GM21526 (cell line): Measurements from ENCODE around the gene ACTL9.
"Not testable (repeated sequence)": the region's sequence is repeated elsewhere in the genome, so short reads cannot be mapped to it uniquely, and the experiment has no call there.

ENCODE experiments used
- ATAC-seq: cut with Tn5 transposase; IDR thresholded peaks from one replicate; pipeline ENCODE4 v1.9.1; 2021; ENCODE audit warnings: moderate library complexity; ENCODE audit not compliant: unreplicated experiment, low FRiP score

ACTL9 gene, protein sequence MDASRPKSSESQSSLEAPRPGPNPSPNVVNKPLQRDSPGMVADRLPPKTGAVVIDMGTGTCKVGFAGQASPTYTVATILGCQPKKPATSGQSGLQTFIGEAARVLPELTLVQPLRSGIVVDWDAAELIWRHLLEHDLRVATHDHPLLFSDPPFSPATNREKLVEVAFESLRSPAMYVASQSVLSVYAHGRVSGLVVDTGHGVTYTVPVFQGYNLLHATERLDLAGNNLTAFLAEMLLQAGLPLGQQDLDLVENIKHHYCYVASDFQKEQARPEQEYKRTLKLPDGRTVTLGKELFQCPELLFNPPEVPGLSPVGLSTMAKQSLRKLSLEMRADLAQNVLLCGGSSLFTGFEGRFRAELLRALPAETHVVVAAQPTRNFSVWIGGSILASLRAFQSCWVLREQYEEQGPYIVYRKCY

DNA sequence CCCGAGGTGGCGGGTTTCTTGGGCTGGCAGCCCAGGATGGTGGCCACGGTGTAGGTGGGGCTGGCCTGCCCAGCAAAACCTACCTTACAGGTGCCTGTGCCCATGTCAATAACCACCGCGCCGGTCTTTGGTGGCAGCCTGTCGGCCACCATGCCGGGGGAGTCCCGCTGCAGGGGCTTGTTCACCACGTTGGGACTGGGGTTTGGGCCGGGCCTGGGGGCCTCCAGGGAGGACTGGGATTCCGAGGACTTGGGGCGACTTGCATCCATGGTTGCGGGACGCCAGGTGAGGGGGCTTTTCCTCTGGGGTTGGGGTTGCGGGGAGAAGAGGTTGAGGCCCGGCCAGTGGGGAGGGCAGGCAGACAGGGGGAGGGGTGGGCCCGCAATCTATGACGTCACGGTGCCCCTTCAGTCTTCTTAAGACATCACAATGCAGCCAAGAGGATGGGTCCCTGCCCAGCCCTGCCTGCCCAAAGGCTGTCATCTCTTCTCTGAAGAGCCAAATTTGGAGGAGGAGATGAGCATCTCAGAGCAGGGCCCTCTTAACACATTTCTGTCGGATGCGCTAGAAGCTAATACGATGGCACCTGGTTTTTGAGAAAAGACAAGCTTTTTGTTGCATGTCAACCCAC lies at the start of gene ACTL9:
TSS of gene ACTL9 (minus strand) at position 363 of the 631 bp plus-strand sequence. CDS start at position 269, 94 bp downstream.
- ATAC-seq = no peak

DNA sequence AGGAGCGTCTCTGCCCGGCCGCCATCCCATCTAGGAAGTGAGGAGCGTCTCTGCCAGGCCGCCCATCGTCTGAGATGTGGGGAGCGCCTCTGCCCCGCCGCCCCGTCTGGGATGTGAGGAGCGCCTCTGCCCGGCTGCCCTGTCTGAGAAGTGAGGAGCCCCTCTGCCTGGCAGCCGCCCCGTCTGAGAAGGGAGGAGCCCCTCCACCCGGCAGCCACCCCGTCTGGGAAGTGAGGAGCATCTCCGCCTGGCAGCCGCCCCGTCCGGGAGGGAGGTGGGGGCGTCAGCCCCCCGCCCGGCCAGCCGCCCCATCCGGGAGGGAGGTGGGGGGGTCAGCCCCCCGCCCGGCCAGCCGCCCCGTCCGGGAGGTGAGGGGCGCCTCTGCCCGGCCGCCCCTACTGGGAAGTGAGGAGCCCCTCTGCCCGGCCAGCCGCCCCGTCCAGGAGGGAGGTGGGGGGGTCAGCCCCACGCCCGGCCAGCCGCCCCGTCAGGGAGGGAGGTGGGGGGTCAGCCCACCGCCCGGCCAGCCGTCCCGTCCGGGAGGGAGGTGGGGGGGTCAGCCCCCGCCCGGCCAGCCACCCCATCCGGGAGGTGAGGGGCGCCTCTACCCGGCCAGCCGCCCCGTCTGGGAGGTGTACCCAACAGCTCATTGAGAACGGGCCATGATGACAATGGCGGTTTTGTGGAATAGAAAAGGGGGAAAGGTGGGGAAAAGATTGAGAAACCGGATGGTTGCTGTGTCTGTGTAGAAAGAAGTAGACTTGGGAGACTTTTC lies 40.9 kb upstream of the ACTL9 start:
- not testable (repeated sequence) for ATAC-seq

DNA sequence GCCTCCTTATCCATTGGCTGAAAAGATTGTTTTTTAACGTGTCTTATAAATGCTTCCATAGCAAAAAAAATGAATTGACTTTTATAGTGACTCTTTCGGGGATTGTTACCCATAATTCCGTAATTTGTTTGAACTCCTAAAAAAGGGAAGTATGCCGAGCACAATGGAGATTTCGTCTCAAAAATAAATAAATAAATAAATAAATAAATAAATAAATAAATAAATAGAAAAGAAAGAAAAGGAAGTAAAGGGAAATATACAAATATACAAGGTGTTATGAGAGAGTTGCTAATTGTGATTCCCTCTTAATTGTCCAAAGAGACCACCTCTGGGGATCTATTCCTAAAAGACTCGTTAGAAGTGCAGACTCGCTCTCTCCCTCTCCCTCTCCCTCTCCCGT lies 39.8 kb upstream of the ACTL9 start:
- ATAC-seq = no peak

DNA sequence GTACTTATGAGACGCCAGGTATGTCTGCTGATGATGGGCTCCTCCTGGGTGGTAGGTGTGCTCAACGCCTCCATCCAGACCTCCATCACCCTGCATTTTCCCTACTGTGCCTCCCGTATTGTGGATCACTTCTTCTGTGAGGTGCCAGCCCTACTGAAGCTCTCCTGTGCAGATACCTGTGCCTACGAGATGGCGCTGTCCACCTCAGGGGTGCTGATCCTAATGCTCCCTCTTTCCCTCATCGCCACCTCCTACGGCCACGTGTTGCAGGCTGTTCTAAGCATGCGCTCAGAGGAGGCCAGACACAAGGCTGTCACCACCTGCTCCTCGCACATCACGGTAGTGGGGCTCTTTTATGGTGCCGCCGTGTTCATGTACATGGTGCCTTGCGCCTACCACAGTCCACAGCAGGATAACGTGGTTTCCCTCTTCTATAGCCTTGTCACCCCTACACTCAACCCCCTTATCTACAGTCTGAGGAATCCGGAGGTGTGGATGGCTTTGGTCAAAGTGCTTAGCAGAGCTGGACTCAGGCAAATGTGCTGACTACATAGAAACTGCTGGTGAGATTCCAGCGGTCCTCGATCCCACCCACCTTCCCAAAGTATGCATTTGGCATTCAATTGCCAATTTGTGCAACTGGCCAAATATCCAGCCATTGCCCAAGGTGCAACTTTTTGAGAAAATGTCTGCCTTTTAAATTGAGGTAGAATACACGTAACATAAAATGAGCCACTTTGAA lies 33.0 kb upstream of the ACTL9 start:
- ATAC-seq = no peak

DNA sequence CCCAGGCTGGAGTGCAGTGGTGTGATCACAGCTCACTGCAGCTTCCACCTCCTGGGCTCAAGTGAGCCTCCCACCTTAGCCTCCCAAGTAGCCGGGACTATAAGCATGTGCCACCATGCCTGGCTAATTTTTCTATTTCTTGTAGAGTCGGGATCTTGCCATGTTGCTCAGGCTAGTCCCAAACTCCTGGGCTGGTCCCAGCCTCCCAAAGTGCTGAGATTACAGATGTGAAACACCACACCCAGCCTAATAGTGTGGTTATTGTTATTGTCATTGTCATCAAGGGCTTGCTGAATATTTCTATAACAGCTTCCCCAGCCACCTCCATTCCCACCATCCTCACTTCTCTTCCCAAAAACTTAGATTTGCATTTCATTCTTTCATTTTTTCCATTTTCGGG lies 25.7 kb upstream of the ACTL9 start:
- ATAC-seq = no peak

- no peak for ATAC-seq
These were observed 23.4 kb upstream of the ACTL9 start for GRCh38 chr19:8722032-8722431.

DNA sequence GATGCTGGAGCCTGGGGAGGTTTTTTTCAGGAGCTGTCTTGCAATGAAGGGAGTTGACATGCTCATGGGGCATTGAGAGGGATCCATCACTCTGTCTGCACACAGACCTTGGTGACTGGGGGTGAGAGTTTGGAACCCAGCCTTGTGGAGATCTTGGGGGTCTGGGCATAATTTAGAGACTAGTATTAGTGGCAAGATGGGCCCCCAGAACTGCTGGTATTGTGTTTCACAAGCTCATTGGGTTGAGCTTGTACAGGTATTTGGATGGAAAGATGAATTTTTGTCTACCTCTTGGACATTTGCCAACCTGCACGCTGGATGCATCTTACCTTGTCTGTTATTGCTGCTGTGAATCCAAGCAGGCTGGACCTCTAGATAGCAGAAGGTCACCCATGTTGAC lies 22.7 kb upstream of the ACTL9 start, which contains the start of gene OR2Z1:
TSS of gene OR2Z1 (plus strand) at position 301 of the 400 bp plus-strand sequence. CDS start 9,395 bp downstream, outside the sequence.
- no peak for ATAC-seq

DNA sequence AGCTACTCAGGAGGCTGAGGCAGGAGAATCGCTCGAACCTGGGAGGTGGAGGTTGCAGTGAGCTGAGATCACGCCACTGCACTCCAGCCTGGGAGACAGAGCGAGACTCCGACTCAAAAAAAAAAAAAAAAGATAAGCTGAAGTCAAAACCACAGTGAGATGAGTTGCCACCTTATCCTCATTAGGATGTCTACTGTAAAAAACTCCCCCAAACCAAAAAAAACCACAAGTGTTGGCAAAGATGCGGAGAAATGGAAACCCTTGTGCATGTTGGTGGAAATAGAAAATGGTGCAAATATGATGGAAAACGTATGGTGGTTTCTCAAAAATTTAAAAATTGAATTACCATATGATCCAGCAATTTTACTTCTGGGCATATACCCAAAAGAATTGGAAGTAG lies 11.7 kb upstream of the ACTL9 start:
- not testable (repeated sequence) for ATAC-seq

DNA sequence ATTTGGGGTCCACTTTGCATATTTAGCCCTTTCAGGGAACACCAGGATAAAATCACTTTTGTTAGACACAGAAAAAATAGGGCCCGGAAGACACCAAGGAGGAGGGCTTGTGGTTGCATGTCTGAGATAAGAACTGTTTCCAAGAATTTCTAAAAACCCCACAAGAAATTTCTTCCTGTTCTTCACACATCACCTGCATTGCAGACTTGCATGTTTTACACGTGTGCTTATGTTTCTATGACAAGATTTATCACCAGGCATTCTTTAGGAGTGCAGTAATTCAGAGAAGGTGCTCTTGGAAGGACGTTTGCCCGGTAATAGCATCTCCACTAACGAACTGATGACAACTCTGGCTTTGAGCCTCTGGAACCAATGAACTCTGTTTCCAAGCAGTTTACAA lies 7.1 kb upstream of the ACTL9 start:
- no peak for ATAC-seq

DNA sequence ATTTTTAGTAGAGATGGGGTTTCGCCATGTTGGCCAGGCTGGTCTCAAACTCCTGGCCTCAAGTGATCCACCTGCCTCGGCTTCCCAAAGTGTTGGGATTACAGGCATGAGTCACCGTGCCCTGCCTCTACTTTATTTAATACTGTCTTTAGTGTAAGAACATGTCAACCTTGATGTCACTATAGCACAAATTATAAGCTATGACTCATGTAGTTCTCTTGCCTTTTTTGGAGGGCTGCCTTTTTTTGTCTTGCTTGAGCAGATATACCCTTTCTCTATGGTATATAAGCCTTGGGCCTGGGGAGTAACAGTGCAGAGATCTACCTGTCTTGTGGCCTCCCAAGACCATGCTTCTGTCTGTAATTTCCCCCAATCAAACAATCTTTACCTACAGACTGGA lies 6.7 kb upstream of the ACTL9 start:
- ATAC-seq = not testable (repeated sequence)

DNA sequence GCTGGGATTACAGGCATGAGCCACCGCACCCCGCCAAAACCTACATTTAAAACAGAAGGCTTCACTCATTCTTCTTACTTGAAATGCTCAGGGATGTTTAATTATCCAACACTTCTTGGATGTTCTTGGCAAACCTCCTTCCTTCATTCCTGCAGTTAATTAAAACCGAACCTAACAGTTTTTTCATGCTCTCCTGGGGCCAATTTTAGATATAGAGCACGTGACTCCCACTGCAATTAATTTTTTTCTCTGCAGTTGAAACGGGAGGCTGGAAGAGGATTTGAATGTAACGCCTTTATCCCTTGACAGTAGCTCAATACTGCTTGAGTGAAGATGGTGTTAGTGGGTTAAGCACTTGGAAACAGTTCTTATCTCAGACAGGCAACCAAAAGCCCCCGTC lies 4.6 kb upstream of the ACTL9 start:
- ATAC-seq = no peak

DNA sequence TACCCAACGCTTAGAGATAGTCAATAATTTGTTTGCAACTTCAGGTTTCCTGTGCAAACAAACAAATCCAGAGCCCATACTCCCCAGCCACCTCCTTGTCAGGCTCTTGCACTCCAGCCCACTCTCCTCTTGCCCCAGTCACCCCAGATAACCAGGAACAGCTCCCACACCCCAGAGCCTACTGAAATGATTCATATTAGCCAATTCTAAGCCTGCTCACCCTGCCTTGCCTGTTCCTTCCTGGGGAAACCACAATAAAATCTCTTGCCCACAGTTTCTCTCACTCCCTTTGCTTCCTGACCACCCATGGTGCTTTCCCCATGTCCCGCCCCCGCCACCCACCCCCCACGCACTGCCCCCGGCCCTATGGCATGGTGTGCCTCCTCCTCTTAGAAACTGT lies 3.8 kb upstream of the ACTL9 start:
- no peak for ATAC-seq

- ATAC-seq = no peak
These were observed 2.4 kb upstream of the ACTL9 start for GRCh38 chr19:8700956-8701355.

GRCh38 chr19:8699908-8700307 lies 1.3 kb upstream of the ACTL9 start:
- ATAC-seq = no peak

DNA sequence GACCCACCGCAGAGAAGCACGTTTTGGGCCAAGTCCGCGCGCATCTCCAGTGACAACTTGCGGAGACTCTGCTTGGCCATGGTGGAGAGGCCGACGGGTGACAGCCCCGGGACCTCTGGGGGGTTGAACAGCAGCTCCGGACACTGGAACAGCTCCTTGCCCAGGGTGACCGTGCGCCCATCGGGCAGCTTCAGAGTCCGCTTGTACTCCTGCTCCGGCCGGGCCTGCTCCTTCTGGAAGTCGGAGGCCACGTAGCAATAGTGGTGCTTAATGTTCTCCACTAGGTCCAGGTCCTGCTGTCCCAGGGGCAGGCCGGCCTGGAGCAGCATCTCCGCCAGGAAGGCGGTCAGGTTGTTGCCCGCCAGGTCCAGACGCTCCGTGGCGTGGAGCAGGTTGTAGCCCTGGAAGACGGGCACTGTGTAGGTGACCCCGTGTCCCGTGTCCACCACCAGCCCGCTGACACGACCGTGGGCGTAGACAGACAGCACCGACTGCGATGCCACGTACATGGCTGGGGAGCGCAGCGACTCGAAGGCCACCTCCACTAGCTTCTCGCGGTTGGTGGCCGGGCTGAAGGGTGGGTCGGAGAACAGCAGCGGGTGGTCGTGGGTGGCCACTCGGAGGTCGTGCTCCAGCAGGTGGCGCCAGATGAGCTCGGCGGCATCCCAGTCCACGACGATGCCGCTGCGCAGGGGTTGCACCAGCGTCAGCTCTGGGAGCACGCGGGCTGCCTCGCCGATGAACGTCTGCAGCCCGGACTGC lies 743 bp downstream of the ACTL9 start:
- no peak for ATAC-seq

DNA sequence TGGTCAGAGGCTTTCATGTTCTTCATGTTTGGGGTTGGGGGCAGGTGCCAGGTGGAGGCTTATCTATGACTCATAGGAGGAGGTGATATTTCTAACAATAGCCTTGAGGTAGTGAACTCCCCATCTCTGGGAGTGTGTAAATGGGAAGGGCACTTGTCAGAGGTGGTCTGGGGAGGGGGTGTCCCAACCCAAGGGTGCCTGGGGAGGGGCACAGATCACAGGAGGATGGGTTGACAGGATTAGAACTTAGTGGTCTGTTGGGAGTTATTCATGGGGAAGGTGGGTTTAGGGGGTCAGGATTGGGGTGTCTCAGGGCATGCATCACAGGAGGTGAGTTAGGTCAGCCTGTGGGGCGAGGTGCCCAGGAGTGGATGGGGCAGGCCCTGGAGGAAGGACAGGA lies 1.6 kb downstream of the ACTL9 start:
- ATAC-seq = no peak

GRCh38 chr19:8695911-8696310 lies 2.7 kb downstream of the ACTL9 start:
- no peak for ATAC-seq

DNA sequence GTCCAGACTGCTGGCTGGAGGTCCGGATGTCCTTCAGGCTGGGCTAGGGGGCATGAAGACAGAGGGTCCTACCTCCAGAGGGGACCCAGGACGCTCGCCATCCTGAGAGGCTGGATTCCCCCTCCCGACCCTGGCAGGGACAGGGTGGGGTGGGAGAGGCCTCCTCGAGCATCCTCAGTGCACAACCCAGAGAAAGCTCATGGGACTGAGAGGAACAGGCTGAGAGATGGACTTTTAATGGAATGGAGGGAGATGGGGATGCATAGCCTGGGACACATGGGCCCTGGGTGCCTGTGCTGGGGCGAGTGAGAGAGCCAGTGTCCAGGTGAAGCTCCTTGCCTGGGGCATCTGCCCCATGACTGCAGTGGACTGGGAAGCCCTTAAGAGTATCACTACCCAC lies 3.1 kb downstream of the ACTL9 start:
- no peak for ATAC-seq

GRCh38 chr19:8690753-8691539 lies 7.6 kb downstream of the ACTL9 start:
- no peak for ATAC-seq
